C4-2B (cell line): ENCODE results near the gene PRODH.
"Not testable (repeated sequence)": the region's sequence is repeated elsewhere in the genome, so short reads cannot be mapped to it uniquely, and the experiment has no call there.

Source experiments
- ZFX ChIP-seq: fragments of 450-650 bp; IDR thresholded peaks from 2 replicates; pipeline ENCODE4 v1.6.1; 2017
- TF ChIP-seq, protein P1 (sequence below): fragments of 450-650 bp; conservative IDR thresholded peaks from 2 replicates; pipeline ENCODE4 v1.5.1; 2017; ENCODE audit warnings: mild to moderate bottlenecking

GRCh38 chr22:18934688-18935087 lies 1.4 kb downstream of the PRODH start:
- TF ChIP-seq, protein P1, sequence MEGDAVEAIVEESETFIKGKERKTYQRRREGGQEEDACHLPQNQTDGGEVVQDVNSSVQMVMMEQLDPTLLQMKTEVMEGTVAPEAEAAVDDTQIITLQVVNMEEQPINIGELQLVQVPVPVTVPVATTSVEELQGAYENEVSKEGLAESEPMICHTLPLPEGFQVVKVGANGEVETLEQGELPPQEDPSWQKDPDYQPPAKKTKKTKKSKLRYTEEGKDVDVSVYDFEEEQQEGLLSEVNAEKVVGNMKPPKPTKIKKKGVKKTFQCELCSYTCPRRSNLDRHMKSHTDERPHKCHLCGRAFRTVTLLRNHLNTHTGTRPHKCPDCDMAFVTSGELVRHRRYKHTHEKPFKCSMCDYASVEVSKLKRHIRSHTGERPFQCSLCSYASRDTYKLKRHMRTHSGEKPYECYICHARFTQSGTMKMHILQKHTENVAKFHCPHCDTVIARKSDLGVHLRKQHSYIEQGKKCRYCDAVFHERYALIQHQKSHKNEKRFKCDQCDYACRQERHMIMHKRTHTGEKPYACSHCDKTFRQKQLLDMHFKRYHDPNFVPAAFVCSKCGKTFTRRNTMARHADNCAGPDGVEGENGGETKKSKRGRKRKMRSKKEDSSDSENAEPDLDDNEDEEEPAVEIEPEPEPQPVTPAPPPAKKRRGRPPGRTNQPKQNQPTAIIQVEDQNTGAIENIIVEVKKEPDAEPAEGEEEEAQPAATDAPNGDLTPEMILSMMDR: not testable (repeated sequence)
- not testable (repeated sequence) for TF ChIP-seq ZFX
